ENCODE data around the gene NR2E3.
A peak's percentile ranks its signal among the peaks of the same experiment; 100 is the strongest.

The NR2E3 gene

GRCh38 chr15:71810256-71811035, at the start of gene NR2E3:
TSS of gene NR2E3 (plus strand) at chr15:71810554. CDS start at chr15:71810744, 190 bp downstream.
- DNase-seq (ENCODE audit: low spot score) = no peak

DNA sequence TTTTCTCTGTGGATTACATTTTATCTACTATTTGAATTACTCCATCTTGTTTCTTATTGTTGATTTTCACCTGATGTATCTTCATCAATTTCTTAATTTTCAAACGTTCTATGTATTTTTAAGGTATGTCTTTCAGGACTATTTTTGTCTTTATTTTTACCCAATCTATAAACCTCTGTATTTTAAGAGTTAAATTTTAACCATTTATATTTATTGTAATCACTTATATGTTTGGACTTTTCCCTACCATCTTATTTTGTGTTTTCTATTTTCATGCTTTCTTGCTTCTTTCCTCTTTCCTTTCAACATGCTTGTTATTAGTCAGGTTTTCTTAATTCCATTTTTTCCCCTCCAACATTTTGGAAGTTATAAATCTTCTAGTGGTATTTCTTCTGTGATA, 49.5 kb upstream of the NR2E3 start:
- DNase-seq (ENCODE audit: low spot score) = no peak

- no peak for DNase-seq (ENCODE audit: low spot score)
Observed at GRCh38 chr15:71761649-71762048, 48.7 kb upstream of the NR2E3 start.

- DNase-seq (ENCODE audit: low spot score) = no peak
Observed at GRCh38 chr15:71768184-71768583, 42.2 kb upstream of the NR2E3 start.

GRCh38 chr15:71773206-71773859, 37.0 kb upstream of the NR2E3 start:
- DNase-seq (ENCODE audit: low spot score) = no peak

- no peak for DNase-seq (ENCODE audit: low spot score)
Observed at GRCh38 chr15:71775856-71776255, 34.5 kb upstream of the NR2E3 start.

- DNase-seq (ENCODE audit: low spot score) = no peak
Observed at GRCh38 chr15:71776304-71776703, 34.0 kb upstream of the NR2E3 start.

DNA sequence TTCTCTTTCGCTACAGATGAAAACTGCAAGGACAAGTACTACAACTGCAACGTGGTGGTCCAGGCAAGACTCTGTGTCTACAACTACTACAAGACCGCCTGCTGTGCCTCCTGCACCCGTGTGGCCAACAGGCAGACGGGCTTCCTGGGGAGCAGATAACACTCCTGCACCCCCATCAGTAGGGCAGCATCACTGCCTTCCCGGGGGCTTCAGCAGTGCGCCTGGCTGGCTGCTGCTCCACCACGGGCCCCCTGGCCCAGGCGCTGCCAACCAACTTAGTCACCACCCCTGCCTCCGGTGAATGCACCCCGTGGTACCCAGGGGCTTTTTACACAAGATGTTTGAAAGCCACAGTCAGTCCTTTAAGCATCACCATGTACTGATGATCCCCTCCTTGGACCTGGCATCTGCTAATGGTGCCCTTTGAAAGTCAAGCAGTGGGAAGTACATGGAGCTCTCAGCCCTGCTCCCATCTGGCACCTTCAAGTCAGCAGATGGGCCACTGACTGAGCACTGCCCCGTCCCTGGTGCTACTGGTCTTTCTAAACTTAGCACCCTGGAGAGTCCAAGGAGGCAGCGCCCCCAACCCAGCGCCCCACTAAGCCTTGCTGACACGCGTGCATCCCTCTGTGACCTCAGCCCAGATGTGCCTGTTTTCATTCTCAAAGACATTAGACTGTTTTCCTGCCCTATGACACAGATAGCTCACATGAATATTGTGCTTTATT, 33.0 kb upstream of the NR2E3 start:
- DNase-seq (ENCODE audit: low spot score) = no peak

- no peak for DNase-seq (ENCODE audit: low spot score)
Observed at GRCh38 chr15:71779073-71779797, 31.1 kb upstream of the NR2E3 start.

DNA sequence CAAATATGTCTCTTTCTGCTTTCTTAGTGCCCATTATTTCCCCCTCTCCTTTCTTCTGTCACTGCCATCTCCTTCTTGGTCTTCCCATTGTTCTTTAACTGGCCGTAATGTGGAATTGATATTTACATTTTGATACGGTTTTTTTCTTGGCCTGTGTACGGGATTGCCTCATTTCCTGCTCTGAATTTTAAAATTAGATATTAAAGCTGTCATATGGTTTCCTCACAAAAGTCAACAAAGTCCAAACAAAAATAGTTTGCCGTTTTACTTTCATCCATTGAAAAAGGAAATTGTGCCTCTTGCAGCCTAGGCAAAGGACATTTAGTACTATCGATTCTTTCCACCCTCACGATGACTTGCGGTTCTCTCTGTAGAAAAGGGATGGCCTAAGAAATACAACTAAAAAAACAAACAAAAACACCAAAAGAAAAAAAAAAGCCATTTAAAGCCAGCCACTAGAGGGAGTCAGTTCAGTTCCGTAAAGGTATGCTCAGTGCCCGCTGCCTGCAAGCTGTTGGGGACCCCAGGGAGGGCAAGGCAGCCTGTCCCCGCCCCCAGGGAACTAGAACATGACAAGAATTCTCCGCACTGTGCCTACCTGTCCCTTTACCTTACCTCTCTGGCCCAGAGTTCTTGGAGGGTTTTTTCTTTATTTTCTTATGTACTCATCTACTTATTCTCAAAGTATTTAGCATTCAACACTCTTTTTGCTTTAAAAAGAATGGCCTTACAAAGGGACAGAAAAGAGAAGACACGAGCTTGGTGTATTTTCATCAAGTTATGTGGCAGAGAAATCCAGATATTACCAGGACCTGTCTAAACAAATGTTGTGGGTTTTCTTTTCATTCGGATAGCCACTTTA, 30.0 kb upstream of the NR2E3 start:
- DNase-seq (ENCODE audit: low spot score) = peak; percentile 24

DNA sequence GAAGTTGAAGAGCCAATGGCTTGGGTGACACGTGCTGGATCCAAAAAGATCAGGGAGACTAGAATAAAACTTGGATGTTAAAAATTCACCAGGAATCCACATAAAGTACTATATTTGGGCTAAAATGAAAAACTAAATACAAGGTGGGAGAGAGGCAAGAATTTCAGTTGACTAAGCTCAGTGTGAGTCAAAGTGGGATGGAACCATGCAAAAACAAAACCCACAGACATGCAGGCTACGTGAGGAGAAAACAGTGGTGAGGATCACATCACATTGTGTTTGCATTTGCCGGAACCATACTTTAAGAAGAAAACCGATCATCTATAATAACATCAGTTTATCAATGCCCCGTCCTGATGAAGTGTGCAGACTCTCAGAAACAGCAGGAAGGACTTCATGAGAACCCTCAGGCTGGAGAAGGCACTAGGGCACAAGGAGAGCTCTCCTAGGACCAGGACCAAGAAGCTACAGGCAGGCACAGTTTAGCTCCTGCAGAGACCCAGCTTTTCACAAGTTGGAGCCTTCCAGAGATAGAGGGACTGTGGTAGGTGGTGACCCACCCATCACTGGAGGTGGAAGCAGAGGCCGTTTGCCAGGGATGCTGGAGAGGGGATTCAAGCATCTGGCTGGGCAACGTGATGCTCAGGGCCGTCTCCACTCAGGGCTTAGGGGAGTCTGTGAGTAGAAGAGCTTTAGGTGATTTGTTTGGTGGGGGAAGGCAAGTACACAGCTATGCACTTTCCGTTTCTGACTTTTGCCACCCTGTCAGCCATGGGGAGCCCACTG, 29.0 kb upstream of the NR2E3 start:
- DNase-seq (ENCODE audit: low spot score) = no peak

- no peak for DNase-seq (ENCODE audit: low spot score)
Observed at GRCh38 chr15:71781965-71782265, 28.4 kb upstream of the NR2E3 start.

DNA sequence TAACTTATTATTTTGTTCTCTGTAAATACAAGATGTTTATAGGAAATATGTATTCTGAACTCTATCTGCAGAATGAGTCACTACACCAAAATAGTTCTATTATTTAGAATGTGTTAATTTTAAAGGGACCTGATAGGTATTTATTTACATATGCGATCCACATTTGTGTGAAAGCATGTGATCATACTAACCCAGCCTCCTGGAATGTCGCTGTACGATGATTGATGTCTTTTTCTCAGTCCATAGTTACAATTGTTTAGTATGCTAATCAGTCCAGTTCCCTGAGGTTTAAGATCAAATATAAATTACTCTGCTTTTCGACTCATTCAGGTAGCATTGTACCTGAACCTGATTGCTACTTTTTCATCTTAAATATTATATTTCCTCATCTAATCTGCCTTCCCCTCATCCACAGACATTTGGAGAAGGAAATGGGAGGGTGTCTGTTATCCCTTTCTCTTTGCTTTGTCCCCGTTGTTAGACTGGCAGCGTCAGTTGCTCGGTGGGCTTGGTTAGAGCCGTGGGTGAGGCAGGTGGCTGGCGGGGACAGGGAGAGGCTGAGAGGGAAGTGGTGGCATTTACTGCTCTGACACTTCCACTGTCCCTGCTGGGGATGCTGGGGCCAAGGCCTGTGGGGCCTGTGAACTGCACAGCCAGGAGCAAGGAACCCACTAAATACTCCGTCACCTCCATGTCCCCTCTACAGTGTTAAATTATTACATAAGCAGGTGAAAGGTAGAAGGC, 27.8 kb upstream of the NR2E3 start:
- DNase-seq (ENCODE audit: low spot score) = no peak

DNA sequence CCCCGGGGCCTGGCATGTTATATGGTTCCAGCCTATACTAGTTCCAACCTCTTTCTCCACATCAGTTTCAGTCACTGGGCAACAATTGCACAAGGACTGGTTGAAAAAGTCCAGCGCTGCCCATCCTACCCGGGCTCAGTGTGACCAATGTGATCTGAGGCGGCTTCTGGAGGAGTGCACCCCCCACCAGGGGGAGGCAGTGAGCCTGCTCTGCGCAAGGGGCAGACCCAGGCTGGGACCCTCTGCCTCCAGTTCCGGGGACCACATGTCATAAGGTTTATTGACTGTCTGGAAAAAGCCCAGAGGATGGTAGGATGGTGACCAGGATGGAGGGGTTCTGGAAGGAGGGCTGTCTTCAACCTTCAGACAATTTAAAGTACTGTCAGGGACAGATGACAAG, 25.6 kb upstream of the NR2E3 start:
- no peak for DNase-seq (ENCODE audit: low spot score)

- DNase-seq (ENCODE audit: low spot score) = no peak
Observed at GRCh38 chr15:71785996-71786395, 24.4 kb upstream of the NR2E3 start.

- no peak for DNase-seq (ENCODE audit: low spot score)
Observed at GRCh38 chr15:71786673-71787072, 23.7 kb upstream of the NR2E3 start.

GRCh38 chr15:71788646-71789579, 21.4 kb upstream of the NR2E3 start:
- DNase-seq (ENCODE audit: low spot score) = no peak

GRCh38 chr15:71789616-71790015, 20.7 kb upstream of the NR2E3 start:
- DNase-seq (ENCODE audit: low spot score) = no peak

DNA sequence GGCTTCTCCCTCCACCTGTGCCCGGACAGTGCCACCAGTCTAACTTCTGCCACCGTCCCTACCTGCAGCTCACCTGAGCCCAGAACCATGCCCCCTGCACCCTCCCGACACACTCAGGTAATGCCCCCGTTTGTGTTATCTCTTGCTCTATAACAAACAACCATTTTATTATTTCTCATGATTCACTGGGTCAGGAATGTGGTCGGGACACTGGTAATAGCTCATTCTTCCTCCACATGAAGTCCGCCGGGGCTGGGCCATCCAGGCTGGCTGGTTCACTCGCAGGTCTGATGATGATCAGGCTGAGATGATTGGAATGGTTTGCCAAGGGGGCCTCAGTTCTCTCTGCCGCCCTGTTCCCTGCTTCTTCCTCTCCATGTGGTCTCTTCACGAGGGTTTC, 20.3 kb upstream of the NR2E3 start:
- DNase-seq (ENCODE audit: low spot score) = no peak

All from pons (tissue), 1 donor.